ENCODE data around the gene KRT24.

- TF ChIP-seq POLR2AphosphoS5 (IDR thresholded peaks at IDR 0.05; ENCODE audit: insufficient read depth, low read depth, low read length) (no peak), MAX (IDR thresholded peaks at IDR 0.05; ENCODE audit: insufficient read depth, insufficient read length) (no peak)
Observed at GRCh38 chr17:40717776-40718175, 14.2 kb upstream of the KRT24 start.

Measured in endothelial cell of umbilical vein (primary cell).